Fibroblast of skin of left biceps (primary cell): Measurements from ENCODE around the gene SLC7A14.

ENCODE experiments used
- DNase-seq, 2 experiments: peaks; one replicate each; pipeline ENCODE4 v3.0.0-alpha.2; 2013; ENCODE audit warnings: low read depth in 2 of 2

Gene SLC7A14

DNA sequence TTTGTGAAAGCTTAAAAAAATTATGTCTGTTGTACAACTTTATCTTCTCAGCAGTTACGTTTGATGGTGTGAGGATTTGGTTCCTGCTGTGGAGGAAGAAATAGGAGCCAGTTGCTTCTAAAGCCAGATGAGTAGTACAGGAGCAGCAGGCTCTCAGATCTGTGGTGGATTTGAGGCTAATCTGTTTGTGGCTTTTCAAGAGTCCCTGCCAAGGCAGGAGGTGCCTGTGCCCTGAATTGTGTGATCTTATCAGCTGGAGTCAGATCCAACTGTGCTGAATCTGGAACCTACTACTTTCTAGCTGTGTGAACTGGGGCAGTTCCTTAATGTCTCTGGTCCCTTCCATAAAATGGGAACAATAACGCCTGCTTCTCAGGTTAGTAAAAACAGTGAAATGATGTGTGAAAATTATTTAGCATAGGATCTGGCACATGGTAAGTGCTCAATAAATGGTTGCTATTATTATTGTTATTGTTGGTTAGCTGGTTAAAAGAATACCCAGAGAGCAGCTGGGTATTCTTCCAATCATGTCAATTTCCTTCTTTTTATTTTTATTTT, 159.6 kb downstream of the SLC7A14 start:
- DNase-seq, result no peak

DNA sequence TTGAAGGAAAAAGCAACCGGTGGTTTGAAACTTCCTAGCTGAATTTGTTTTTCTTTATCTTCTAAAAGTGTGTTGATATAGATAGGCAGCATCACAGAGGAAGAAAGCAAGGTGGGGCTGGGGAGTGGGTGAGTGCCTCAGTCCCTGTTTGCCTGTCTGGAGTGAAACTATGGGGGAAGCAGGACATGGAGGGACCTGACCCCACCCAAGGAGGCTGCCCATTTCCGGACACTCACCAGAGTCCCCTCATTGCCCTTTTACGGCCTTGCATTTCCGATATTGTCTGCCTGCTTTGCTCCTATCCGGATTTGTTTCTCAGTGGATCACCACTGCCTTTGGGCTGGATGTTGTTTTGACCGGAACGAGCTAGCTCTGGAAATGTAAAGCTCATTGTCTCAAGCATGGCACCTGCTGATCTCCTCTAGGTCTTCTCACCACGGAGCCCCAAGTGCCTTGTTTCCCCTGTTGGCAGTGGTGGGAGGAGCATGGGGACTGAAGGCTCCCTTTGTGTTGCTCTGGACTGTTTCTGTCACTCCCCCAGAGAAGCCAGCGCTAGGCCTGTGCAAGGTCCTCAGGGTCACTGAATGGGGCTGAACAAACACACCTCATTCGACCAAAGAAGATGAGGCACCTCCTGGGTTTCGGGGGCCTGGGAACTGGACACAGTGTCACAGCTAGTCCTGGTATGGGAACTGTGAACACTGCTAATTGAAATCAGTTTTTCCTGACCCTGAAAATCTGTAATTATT, 160.2 kb downstream of the SLC7A14 start:
- no peak for DNase-seq

GRCh38 chr3:170424879-170425278, 161.0 kb downstream of the SLC7A14 start:
- no peak for DNase-seq

- no peak for DNase-seq
These were observed 162.8 kb downstream of the SLC7A14 start for GRCh38 chr3:170423001-170423615.

- no peak for DNase-seq
These were observed 164.1 kb downstream of the SLC7A14 start for GRCh38 chr3:170421758-170422157.

- DNase-seq, result no peak
These were observed 164.7 kb downstream of the SLC7A14 start for GRCh38 chr3:170421111-170421641.

GRCh38 chr3:170420307-170420821, 165.5 kb downstream of the SLC7A14 start:
- DNase-seq, result no peak

DNA sequence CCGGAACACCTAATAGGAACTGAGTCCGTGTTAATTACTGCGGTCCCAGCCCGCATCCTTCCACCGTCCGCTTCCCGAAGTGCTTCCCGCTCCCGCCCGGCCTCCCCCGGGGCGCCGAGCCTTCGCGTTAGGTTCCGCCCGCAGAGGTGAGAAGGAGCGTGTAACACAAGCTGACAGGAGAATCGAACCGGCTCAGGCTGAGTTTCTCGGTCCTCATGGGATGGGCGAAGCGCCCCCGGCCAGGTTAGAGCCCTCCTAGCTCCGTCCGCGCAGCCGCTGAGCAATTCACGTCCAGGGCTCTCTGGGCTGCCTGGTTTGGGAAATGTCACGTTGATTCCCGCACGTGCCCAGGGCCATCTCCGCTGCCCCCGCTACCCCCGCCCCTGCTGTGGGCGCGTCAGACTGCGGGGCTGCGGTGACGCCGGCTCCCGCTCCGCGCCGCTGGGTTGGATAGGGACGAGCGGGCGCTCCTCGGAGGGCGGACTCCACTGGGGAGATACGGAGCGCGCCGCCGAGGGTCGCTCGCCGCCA, 166.3 kb downstream of the SLC7A14 start:
- no peak for DNase-seq

GRCh38 chr3:170418422-170419398, 167.2 kb downstream of the SLC7A14 start, which contains the start of gene CLDN11:
Gene CLDN11, plus strand, starts transcription at chr3:170418868. Its CDS starts 199 bp downstream, at chr3:170419067.
- DNase-seq, result peak; percentile 52 to 62

GRCh38 chr3:170417090-170417489, 168.8 kb downstream of the SLC7A14 start:
- DNase-seq, result no peak

GRCh38 chr3:170414202-170414663, 171.6 kb downstream of the SLC7A14 start:
- peak; percentile 96 for DNase-seq

DNA sequence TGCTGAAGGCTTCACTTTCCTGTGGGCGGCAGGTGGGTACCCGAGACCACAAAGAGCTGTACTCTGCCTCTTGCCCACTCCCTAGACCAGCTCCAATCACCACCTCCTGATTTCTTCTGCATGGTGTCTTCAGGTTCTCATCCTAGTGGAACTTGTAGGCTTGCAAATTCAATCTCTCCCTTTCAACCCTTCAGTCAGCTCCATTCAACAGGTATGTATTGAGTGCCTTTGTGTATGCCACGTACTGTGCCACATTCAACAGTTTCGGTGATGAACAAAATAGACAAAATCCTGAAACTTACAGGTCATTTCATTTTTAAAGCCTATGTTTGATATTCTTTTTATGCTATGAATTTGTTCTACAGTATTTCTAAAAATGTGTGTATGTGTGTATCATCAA, 172.6 kb downstream of the SLC7A14 start:
- DNase-seq, result no peak

DNA sequence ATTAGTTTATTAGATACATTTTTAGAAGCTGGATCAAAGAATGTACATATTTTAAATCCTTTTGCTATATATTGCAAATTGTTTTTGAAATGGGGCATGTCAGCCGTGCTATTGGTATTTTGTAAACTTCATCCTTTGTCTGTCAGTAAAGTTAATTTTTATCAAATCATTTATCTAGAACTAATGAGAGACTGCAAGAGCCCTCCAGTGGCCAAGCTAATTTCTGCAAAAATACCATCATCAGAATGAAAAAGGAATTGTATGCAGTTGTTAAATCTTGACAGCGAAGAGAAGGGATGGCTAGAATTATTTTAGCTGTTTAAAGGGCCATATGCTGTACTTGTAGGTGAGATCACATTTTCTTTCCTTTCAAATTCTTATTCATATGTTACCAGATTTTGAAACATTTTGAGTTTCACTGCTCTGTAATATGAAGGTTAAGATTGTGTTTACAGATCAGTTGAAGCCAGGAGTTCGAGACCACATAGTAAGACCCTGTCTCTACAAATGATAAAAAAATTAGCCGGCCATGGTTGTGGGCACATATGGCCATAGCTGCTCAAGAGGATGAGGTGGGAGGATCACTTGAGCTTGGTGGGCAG, 175.3 kb downstream of the SLC7A14 start:
- DNase-seq, result no peak
